K562 (cell line): ENCODE measurements around the gene FOXJ2. TPM values are rescaled to one million over a fixed set of nuclear protein-coding genes. Genes with fewer than 3 reads are reported as not detected.

Experiments
- CSDE1 ChIP-seq, 2 experiments: fragments of 450-650 bp; IDR thresholded peaks; 2 replicates each; pipeline ENCODE4 v1.6.1; 2016; ENCODE audit warnings: mild to moderate bottlenecking in 1 of 2
- CUX1 ChIP-seq: fragments of 200-800 bp; sonication (Bioruptor generic); IDR thresholded peaks from 2 replicates; pipeline ENCODE4 v1.6.1; 2016; ENCODE audit warnings: missing genetic modification characterization, missing compliant biosample characterization
- E2F4 ChIP-seq: sonication (generic); formaldehyde crosslinking; IDR thresholded peaks from 2 replicates; pipeline ENCODE4 v1.8.0; 2022; ENCODE audit warnings: mild to moderate bottlenecking, low read depth, missing genetic modification reagents
- ETV1 ChIP-seq: fragments of 450-650 bp; conservative IDR thresholded peaks from 2 replicates; pipeline ENCODE4 v1.6.1; 2016; ENCODE audit warnings: missing genetic modification characterization, control low read depth, low read depth, missing compliant biosample characterization
- IFI16 ChIP-seq: fragments of 250-450 bp; sonication (Bioruptor Pico); IDR thresholded peaks from 2 replicates; pipeline ENCODE4 v2.1.2; 2022; ENCODE audit warnings: mild to moderate bottlenecking, inconsistent platforms
- NR2C1 ChIP-seq, 2 experiments: fragments of 450-650 bp; IDR thresholded peaks; 2 replicates each; pipeline ENCODE4 v1.6.1; 2017; ENCODE audit warnings: mild to moderate bottlenecking in 2 of 2, antibody characterized with exemption in 1 of 2, inconsistent platforms in 1 of 2, missing compliant biosample characterization in 1 of 2, missing genetic modification characterization in 1 of 2
- POLR3A ChIP-seq: IDR thresholded peaks from 2 replicates; pipeline ENCODE4 v1.6.1; 2011; ENCODE audit warnings: borderline replicate concordance, mild to moderate bottlenecking, moderate library complexity; ENCODE audit not compliant: insufficient read length, insufficient read depth; ENCODE audit errors: extremely low read depth
- PTBP1 ChIP-seq: fragments of 200-400 bp; formaldehyde crosslinking; IDR thresholded peaks from 2 replicates; pipeline ENCODE4 v1.6.1; 2017; ENCODE audit warnings: low read depth, low read length
- PURB ChIP-seq: sonication (generic); formaldehyde crosslinking; IDR thresholded peaks from 2 replicates; pipeline ENCODE4 v1.9.0; 2021; ENCODE audit warnings: low read depth, mild to moderate bottlenecking, missing genetic modification reagents
- PYGO2 ChIP-seq: fragments of 450-650 bp; IDR thresholded peaks from 2 replicates; pipeline ENCODE4 v1.6.1; 2016; ENCODE audit warnings: mild to moderate bottlenecking, missing genetic modification characterization, moderate library complexity, missing compliant biosample characterization
- RFX5 ChIP-seq: IDR thresholded peaks from 2 replicates; pipeline ENCODE4 v1.6.1; 2011; ENCODE audit warnings: low read depth, mild to moderate bottlenecking, improper control_type of control experiment, low read length
- SAFB2 ChIP-seq: fragments of 200-400 bp; formaldehyde crosslinking; IDR thresholded peaks from 2 replicates; pipeline ENCODE4 v1.6.1; 2018; ENCODE audit warnings: borderline replicate concordance, low read length, low read depth, moderate library complexity; ENCODE audit not compliant: severe bottlenecking
- SPI1 ChIP-seq: IDR thresholded peaks from 2 replicates; pipeline ENCODE4 v1.6.1; 2011; ENCODE audit warnings: low read depth, low read length, control low read depth, borderline replicate concordance
- SRSF7 ChIP-seq: fragments of 200-400 bp; formaldehyde crosslinking; optimal IDR thresholded peaks from 2 replicates; pipeline ENCODE3; 2017; ENCODE audit warnings: mild to moderate bottlenecking, low read depth, low read length
- ZBTB7A ChIP-seq: IDR thresholded peaks from 2 replicates; pipeline ENCODE4 v1.6.1; 2011; ENCODE audit warnings: low read depth, mild to moderate bottlenecking, low read length, moderate library complexity, borderline replicate concordance; ENCODE audit not compliant: control insufficient read depth
- ZNF239 ChIP-seq: fragments of 250-450 bp; sonication (Bioruptor Pico); IDR thresholded peaks from 2 replicates; pipeline ENCODE4 v1.4.0; 2020; ENCODE audit warnings: mild to moderate bottlenecking
- ZNF583 ChIP-seq: fragments of 250-450 bp; sonication (Bioruptor Pico); IDR thresholded peaks from 2 replicates; pipeline ENCODE4 v1.4.0; 2020
- ZNF644 ChIP-seq: fragments of 200-800 bp; sonication (Bioruptor generic); IDR thresholded peaks from 2 replicates; pipeline ENCODE4 v1.6.1; 2016; ENCODE audit warnings: low read depth, missing genetic modification characterization, missing compliant biosample characterization
- ZNF75A ChIP-seq: fragments of 450-650 bp; formaldehyde crosslinking; IDR thresholded peaks from 2 replicates; pipeline ENCODE4 v1.4.0; 2020; ENCODE audit warnings: mild to moderate bottlenecking
- polyA plus RNA-seq, 8 experiments: library from polyadenylated mRNA; depleted of rRNA in 4 of 8; stranded (reverse) in 5 of 8; unstranded in 3 of 8; fragments of >200 nt; fragmentation: Nextera tagmentation in 2 of 8; fragmentation: Illumina TruSeq in 1 of 8; extraction: Ambion mirVana in 2 of 8; extraction: Trizol in 1 of 8; gene quantifications; 2 replicates each; pipeline versions ENCODE4 v1.2.1 to v1.2.3, GENCODE V29; 2011 to 2014; ENCODE audit warnings: inconsistent platforms in 1 of 8, missing spikeins in 1 of 8
- total RNA-seq, 7 experiments: library from RNA; depleted of rRNA in 6 of 7; stranded (reverse); fragments of >200 nt in 6 of 7; fragmentation: Illumina TruSeq in 2 of 7; extraction: Trizol in 2 of 7; gene quantifications; 2 replicates each; pipeline versions ENCODE4 v1.2.1 to v1.2.3, GENCODE V29; 2011 to 2021; ENCODE audit warnings: low replicate concordance in 1 of 7
- TF ChIP-seq, protein P1 (sequence below): fragments of 250-450 bp; sonication (Bioruptor Pico); IDR thresholded peaks from 2 replicates; pipeline ENCODE4 v1.8.0; 2021; ENCODE audit warnings: borderline replicate concordance, mild to moderate bottlenecking, moderate library complexity; ENCODE audit not compliant: poor library complexity, severe bottlenecking
- TF ChIP-seq, protein P2 (sequence below): sonication (generic); formaldehyde crosslinking; IDR thresholded peaks from 2 replicates; pipeline ENCODE4 v1.8.0; 2022; ENCODE audit warnings: mild to moderate bottlenecking, missing genetic modification reagents

FOXJ2 gene
- total and polyA plus RNA-seq, 9 of the 15 experiments (the other 6 are each of a cell fraction or from before 2014, with no cell fraction given): 1.0 to 7.5 (median 2.4) TPM

GRCh38 chr12:8026291-8026900 lies 6.1 kb upstream of the FOXJ2 start (continued):
- TF ChIP-seq, protein P1, sequence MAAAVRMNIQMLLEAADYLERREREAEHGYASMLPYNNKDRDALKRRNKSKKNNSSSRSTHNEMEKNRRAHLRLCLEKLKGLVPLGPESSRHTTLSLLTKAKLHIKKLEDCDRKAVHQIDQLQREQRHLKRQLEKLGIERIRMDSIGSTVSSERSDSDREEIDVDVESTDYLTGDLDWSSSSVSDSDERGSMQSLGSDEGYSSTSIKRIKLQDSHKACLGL: no peak
- TF ChIP-seq CUX1 (CRISPR knock-in tag): no peak
- peak in 1 of 2 experiments; percentile 27; a peak in 1 of 4 replicates for TF ChIP-seq CSDE1 (IDR thresholded peaks at IDR 0.05)
- no peak for TF ChIP-seq SRSF7
- no peak for TF ChIP-seq POLR3A
- no peak for TF ChIP-seq SAFB2
- TF ChIP-seq ZNF75A (CRISPR knock-in tag): no peak
- no peak for TF ChIP-seq E2F4
- no peak for TF ChIP-seq ZNF644 (tag)
- TF ChIP-seq ZBTB7A: no peak
- TF ChIP-seq ZNF583 (CRISPR knock-in tag): no peak
- no peak for TF ChIP-seq IFI16 (CRISPR knock-in tag)
- no peak for TF ChIP-seq ZNF239
- no peak for TF ChIP-seq PURB (CRISPR knock-in tag)
- TF ChIP-seq, protein P2, sequence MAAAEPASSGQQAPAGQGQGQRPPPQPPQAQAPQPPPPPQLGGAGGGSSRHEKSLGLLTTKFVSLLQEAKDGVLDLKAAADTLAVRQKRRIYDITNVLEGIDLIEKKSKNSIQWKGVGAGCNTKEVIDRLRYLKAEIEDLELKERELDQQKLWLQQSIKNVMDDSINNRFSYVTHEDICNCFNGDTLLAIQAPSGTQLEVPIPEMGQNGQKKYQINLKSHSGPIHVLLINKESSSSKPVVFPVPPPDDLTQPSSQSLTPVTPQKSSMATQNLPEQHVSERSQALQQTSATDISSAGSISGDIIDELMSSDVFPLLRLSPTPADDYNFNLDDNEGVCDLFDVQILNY (CRISPR knock-in tag): no peak
- TF ChIP-seq SPI1: peak; percentile 91
- no peak for TF ChIP-seq PYGO2 (tag)
- TF ChIP-seq RFX5: no peak
- peak; percentile 53; the same call in 1 of the 2 replicates for TF ChIP-seq ETV1 (tag)
- TF ChIP-seq NR2C1 (IDR thresholded peaks at IDR 0.05): no peak
- no peak for TF ChIP-seq NR2C1 (tag; IDR thresholded peaks at IDR 0.05)
- TF ChIP-seq PTBP1: no peak
